Measurements from ENCODE around the gene COX7A2. TPM values are rescaled to one million over a fixed set of nuclear protein-coding genes. Genes with fewer than 3 reads are reported as not detected.

COX7A2 gene
- total and polyA plus RNA-seq, 2 of the 4 experiments (the other 2 are of a cell fraction), result 174 to 776 TPM

DNA sequence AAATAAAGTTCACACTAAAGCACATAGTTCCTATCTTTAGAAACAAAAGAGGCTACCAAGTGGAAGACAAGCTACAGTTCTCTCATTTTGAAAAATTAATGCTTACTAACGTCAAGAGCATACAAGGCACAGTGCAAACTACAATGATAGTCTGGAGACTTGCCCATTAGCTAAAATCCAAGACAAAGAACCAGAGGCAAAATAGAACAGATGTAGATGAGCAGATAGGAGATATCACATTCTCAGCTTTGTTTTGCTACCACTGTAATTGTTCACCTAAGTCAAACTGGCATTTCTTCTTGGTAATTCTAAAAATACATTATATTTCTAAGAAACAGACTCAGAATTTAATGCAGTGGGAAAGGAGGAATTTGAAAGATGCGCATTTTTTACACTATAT is 35.8 kb upstream of the COX7A2 start:
- H3K27ac ChIP-seq (ENCODE audit: insufficient read depth, low read length), result no peak overlapping the region

More for the DNA sequence above, 35.8 kb upstream of the COX7A2 start:
- H3K36me3 ChIP-seq (ENCODE audit: control insufficient read depth, insufficient read depth, low read length), result peaks cover 1% of the 10 kb centered on the region
- H4K20me1 ChIP-seq (ENCODE audit: insufficient read depth, low read length), result peaks cover 32% of the 10 kb centered on the region
- no peak overlapping the region for H2AFZ ChIP-seq (replicated peaks; ENCODE audit: low read length, poor library complexity)
- no peak overlapping the region for H3K9ac ChIP-seq (ENCODE audit: low read depth, low read length)
- WGBS, 2 experiments (ENCODE audit: extremely low coverage in 2 of 2, insufficient read length in 1 of 2), result no CpG with 5 or more reads among the region's 2 CpGs
- dilution Hi-C loops (cut with HindIII; ENCODE audit: low sequenced_read_pairs, unreplicated experiment), result no loop called here
- H3K9me1 ChIP-seq (ENCODE audit: insufficient read depth, low read length), result peaks cover 7% of the 10 kb centered on the region; the same call in 1 of the 2 replicates
- H4K91ac ChIP-seq (ENCODE audit: insufficient read depth, low read depth, low read length), result no peak overlapping the region
- DNase-seq (no peak), ATAC-seq (ENCODE audit: low read depth) (no peak)
- H2BK5ac ChIP-seq (ENCODE audit: low read depth, low read length, poor library complexity, severe bottlenecking), result peak overlapping the region; percentile 91
- no peaks in the 10 kb centered on the region for H3K9me3 ChIP-seq (ENCODE audit: control insufficient read depth, insufficient read depth, low read length)
- in situ Hi-C loops (cut with MboI; ENCODE audit: low sequenced_read_pairs), result no loop called here
- H3K18ac ChIP-seq (ENCODE audit: low read depth, low read length), result peak overlapping the region; percentile 39; the same call in 1 of the 2 replicates
- H2AK5ac ChIP-seq (ENCODE audit: low read depth, low read length), result no peak overlapping the region
- intact Hi-C loops (cut with micrococcal nuclease), result no loop called here
- no peak overlapping the region for H3K14ac ChIP-seq (replicated peaks; ENCODE audit: low read depth, low read length)
- no peak overlapping the region for H2AK9ac ChIP-seq (replicated peaks; ENCODE audit: low read depth, low read length, poor library complexity)
- peaks cover 13 to 32% of the 10 kb centered on the region in 2 experiments for H3K79me1 ChIP-seq (ENCODE audit: low read depth in 1 of 2, low read length in 2 of 2)
- H3K4me3 ChIP-seq (ENCODE audit: insufficient read depth, low read depth, low read length), result no peak overlapping the region
- H3K4me1 ChIP-seq (ENCODE audit: control insufficient read depth, insufficient read depth, low read length), result peaks cover 17% of the 10 kb centered on the region
- ChIA-PET CTCF (interaction anchor here (0.5 to 0.6 kb wide), 2 partner anchors 168 to 334 kb away, joined by 3 read pairs; no protein-coding TSS in a partner anchor), POLR2A (ENCODE audit: unreplicated experiment) (interaction anchor here (0.6 kb wide), 1 partner anchor 24 kb away, joined by 3 read pairs; no protein-coding TSS in a partner anchor)
- peak overlapping the region; percentile 39; the same call in 1 of the 2 replicates for H3K23ac ChIP-seq (ENCODE audit: low read depth, low read length)
- H3K4me2 ChIP-seq (ENCODE audit: low read depth, low read length), result peak overlapping the region; percentile 56; the same call in 1 of the 2 replicates
- peak overlapping the region; percentile 73; the same call in 1 of the 3 replicates for H2BK15ac ChIP-seq (ENCODE audit: low read depth, low read length)
- H3K27me3 ChIP-seq (ENCODE audit: control insufficient read depth, insufficient read depth, low read length), result no peaks in the 10 kb centered on the region
- no peak overlapping the region; the same call in 1 of the 2 replicates for H4K5ac ChIP-seq (ENCODE audit: low read depth, low read length)
- TF ChIP-seq, protein P1, sequence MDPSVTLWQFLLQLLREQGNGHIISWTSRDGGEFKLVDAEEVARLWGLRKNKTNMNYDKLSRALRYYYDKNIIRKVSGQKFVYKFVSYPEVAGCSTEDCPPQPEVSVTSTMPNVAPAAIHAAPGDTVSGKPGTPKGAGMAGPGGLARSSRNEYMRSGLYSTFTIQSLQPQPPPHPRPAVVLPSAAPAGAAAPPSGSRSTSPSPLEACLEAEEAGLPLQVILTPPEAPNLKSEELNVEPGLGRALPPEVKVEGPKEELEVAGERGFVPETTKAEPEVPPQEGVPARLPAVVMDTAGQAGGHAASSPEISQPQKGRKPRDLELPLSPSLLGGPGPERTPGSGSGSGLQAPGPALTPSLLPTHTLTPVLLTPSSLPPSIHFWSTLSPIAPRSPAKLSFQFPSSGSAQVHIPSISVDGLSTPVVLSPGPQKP (IDR thresholded peaks at IDR 0.05; ENCODE audit: borderline replicate concordance, low read depth, low read length), result no peak
- no peak for TF ChIP-seq NFE2L2 (IDR thresholded peaks at IDR 0.05; ENCODE audit: low read depth, low read length)
- no peak for TF ChIP-seq CHD1 (IDR thresholded peaks at IDR 0.05; ENCODE audit: low read depth, low read length)
- no peak for TF ChIP-seq BHLHE40 (IDR thresholded peaks at IDR 0.05; ENCODE audit: low read depth, low read length)
- TF ChIP-seq MAFK (IDR thresholded peaks at IDR 0.05; ENCODE audit: low read depth, low read length), result no peak
- TF ChIP-seq RCOR1 (IDR thresholded peaks at IDR 0.05; ENCODE audit: insufficient replicate concordance, low read length), result no peak
- no peak for TF ChIP-seq RFX5 (IDR thresholded peaks at IDR 0.05; ENCODE audit: low read depth, low read length)
- TF ChIP-seq MXI1 (IDR thresholded peaks at IDR 0.05; ENCODE audit: borderline replicate concordance, low read depth, low read length), result no peak
- no peak for TF ChIP-seq RAD21 (IDR thresholded peaks at IDR 0.05; ENCODE audit: low read length)
- no peak for TF ChIP-seq CEBPB (IDR thresholded peaks at IDR 0.05; ENCODE audit: low read depth, low read length)
- no peak for TF ChIP-seq MAZ (IDR thresholded peaks at IDR 0.05; ENCODE audit: borderline replicate concordance, low read depth, low read length)
- TF ChIP-seq, protein P2, sequence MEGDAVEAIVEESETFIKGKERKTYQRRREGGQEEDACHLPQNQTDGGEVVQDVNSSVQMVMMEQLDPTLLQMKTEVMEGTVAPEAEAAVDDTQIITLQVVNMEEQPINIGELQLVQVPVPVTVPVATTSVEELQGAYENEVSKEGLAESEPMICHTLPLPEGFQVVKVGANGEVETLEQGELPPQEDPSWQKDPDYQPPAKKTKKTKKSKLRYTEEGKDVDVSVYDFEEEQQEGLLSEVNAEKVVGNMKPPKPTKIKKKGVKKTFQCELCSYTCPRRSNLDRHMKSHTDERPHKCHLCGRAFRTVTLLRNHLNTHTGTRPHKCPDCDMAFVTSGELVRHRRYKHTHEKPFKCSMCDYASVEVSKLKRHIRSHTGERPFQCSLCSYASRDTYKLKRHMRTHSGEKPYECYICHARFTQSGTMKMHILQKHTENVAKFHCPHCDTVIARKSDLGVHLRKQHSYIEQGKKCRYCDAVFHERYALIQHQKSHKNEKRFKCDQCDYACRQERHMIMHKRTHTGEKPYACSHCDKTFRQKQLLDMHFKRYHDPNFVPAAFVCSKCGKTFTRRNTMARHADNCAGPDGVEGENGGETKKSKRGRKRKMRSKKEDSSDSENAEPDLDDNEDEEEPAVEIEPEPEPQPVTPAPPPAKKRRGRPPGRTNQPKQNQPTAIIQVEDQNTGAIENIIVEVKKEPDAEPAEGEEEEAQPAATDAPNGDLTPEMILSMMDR (conservative IDR thresholded peaks at IDR 0.05; ENCODE audit: low read depth, low read length), result no peak
- H2BK20ac ChIP-seq (ENCODE audit: low read depth, low read length), result 0 out of 2 replicates have a peak overlapping the region, but pooled peaks have one; percentile 40
- H4K8ac ChIP-seq (ENCODE audit: low read depth in 2 of 2, low read length in 2 of 2), result peak overlapping the region; percentile 1 to 56; a peak in 1 of 4 replicates
- peak overlapping the region; percentile 8; the same call in 1 of the 2 replicates for H3K4ac ChIP-seq (ENCODE audit: low read depth, low read length)
- no TSS peak for BruUV-seq (replicated peaks)
- no peak overlapping the region for H3K56ac ChIP-seq (ENCODE audit: extremely low read depth, insufficient read depth, low read length)
- H2BK120ac ChIP-seq (ENCODE audit: low read depth, low read length), result no peak overlapping the region; the same call in 1 of the 2 replicates
